Right hindlimb (tissue), 1 donor: ENCODE data around the gene NDUFB8.
A peak's percentile ranks its signal among the peaks of the same experiment; 100 is the strongest.
"Not testable (repeated sequence)": the region's sequence is repeated elsewhere in the genome, so short reads cannot be mapped to it uniquely, and the experiment has no call there.

ENCODE experiments used
- DNase-seq: peaks from one replicate; pipeline ENCODE4 v3.0.0-alpha.2; 2018

NDUFB8 gene

GRCh38 chr10:100529475-100530298 lies at the start of gene NDUFB8:
Gene NDUFB8 (minus strand): TSS chr10:100529871. CDS start chr10:100529851, 20 bp downstream.
- peak; percentile 92 for DNase-seq

- DNase-seq: no peak
These were observed 46.6 kb upstream of the NDUFB8 start for GRCh38 chr10:100576282-100576635.

- DNase-seq: no peak
These were observed 46.1 kb upstream of the NDUFB8 start for GRCh38 chr10:100575585-100576281.

DNA sequence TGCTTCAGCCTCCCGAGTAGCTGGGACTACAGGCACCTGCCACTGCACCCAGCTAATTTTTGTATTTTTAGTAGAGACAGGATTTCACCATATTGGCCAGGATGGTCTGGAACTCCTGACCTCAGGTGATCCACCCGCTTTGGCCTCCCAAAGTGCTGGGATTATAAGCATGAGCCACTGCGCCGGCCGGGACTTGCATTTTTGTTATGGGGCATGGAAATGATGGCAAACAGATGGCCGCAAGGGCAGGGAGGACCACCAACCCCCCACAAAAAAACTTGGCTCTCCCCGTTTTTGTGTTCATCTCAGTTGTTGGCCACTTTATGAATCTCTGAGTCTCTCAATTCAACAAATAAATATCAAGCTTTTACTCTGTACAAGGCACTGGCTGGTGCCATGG lies 45.5 kb upstream of the NDUFB8 start:
- not testable (repeated sequence) for DNase-seq

- DNase-seq: no peak
These were observed 41.6 kb upstream of the NDUFB8 start for GRCh38 chr10:100571084-100571856.

DNA sequence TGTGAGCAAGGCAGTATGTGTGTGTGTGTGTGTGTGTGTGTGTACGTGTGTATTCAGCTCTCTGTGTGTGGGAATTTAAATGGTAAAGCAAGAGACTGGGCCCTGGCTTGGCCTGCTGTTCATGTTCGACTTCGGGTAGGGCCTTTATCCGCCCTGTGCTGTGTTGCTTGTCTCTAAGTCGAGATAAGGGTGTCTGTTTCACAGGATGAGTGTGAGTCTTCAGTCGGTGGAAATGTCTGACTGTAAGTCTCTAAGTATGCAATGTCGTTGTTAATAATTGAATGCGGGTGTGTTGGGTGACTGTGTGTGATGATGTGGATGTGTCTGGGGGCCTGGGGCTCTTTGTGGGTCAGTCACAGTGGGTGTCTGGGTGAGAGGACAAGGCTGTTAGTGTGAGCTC lies 40.8 kb upstream of the NDUFB8 start:
- DNase-seq: no peak

- no peak for DNase-seq
These were observed 40.2 kb upstream of the NDUFB8 start for GRCh38 chr10:100569687-100570481.

GRCh38 chr10:100568912-100569311 lies 39.2 kb upstream of the NDUFB8 start:
- no peak for DNase-seq

DNA sequence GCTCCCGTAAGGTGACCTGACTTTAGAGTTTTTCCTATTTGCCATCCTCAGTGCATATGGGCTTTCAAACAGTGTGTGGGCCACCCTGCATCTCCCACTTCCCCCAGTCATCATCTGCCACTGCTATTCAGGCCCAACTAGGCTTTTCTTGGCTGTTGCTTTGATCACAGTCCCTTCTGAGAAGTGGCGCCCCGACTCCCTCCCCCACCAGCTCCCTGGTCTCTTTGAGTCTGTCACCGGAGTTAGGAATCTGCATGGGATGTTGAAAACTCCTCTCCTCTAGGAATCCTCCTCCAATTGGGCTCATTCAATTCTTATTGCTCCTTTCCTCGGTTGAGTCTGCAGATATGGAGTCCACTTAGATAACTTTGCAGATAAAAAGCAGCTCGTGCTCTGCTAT lies 38.2 kb upstream of the NDUFB8 start:
- DNase-seq: no peak

DNA sequence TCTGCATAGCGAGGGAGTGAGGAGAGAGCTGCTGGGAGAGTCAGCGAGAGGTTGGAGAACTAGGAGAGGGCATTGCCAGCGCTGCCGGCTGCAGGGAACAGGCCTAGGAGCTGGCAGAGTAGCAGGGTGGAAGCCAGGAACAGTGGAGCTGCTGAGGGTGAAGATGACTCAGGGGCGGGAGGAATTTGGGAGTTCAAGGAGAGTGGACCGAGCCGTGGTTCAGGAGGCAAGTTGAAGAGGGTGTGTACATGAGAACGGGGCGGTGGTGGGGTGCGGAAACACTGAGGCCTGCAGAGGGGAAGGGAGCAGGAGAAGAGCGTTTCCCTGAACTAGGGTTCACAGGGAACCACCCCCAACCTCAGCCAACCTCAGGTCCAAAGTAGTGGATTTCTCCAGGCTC lies 37.6 kb upstream of the NDUFB8 start:
- no peak for DNase-seq

GRCh38 chr10:100566561-100566960 lies 36.9 kb upstream of the NDUFB8 start:
- DNase-seq: no peak

- DNase-seq: no peak
These were observed 35.7 kb upstream of the NDUFB8 start for GRCh38 chr10:100565206-100565985.

GRCh38 chr10:100562008-100562672 lies 32.5 kb upstream of the NDUFB8 start:
- peak; percentile 57 for DNase-seq

DNA sequence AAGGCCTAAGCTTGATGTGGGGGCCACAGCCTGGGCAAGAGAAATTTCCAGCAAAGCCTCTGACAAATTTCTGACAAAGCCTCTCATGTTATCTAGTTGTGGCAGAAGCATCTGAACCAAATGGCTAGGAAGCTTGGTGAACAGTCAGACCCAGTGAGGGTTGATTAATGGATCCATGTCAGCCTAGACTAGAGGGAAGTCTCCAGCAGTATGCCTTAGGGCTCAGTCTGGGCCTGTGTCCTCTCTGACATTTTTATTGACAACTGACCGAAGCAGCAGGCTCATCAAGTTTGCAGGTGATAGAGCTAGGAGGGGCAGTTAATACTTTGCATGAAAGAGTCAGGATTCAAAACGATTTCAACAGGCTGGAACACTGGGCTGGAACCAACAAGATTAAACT lies 31.3 kb upstream of the NDUFB8 start:
- DNase-seq: no peak

DNA sequence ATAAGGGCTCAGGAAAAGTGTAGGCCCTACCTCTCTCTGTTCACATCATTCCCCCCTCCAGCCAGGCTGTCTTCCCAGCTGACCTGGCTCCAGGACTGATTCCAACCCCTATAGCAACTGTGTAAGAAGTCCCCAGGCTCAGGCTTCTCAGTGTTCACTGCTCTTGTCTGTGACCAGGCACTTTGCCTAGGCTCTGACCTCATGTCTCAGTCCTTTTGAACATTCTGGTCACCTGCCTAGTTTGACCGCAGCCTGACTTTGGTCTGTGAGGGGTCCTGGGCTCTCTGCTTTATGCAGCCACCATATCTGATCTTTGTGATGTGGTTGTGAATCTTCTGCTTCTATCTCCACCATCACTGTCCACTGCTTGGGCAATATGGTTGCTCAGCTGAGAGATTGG lies 30.6 kb upstream of the NDUFB8 start:
- no peak for DNase-seq

GRCh38 chr10:100554902-100555301 lies 25.2 kb upstream of the NDUFB8 start:
- DNase-seq: no peak

GRCh38 chr10:100553929-100554328 lies 24.3 kb upstream of the NDUFB8 start:
- DNase-seq: no peak

GRCh38 chr10:100551738-100552137 lies 22.1 kb upstream of the NDUFB8 start:
- DNase-seq: no peak

DNA sequence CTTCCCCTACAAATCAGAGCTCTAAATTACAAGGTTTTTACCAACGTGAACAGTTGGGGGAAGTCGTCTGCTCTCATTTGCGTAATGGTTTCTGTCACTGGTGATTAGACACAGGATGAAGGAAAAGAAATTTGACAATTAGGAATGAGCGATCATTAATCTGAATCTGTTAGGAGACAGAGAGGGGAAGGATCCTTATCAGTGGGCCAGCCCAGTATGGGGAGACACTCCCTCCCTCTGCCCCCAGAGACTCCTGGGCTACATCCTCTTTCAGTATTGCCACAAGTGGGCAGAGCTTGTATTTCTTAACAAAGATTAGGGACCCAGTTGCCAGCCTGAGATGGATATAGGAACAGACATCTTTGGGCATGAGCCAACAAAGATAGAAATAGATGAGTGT lies 21.5 kb upstream of the NDUFB8 start:
- DNase-seq: no peak

GRCh38 chr10:100544950-100545349 lies 15.3 kb upstream of the NDUFB8 start:
- DNase-seq: no peak

GRCh38 chr10:100537475-100537874 lies 7.8 kb upstream of the NDUFB8 start:
- DNase-seq: no peak
